Measurements from ENCODE around the gene CHRM1.

GRCh38 chr11:62930666-62931065 lies 9.5 kb upstream of the CHRM1 start:
- no peak for TF ChIP-seq EP300 (IDR thresholded peaks at IDR 0.05)
- no peak for TF ChIP-seq POLR2A (IDR thresholded peaks at IDR 0.05)
- TF ChIP-seq CTCF (IDR thresholded peaks at IDR 0.05), result no peak

All from tibial nerve (tissue), 4 donors.